ENCODE results near the gene SVIL.
A peak's percentile ranks its signal among the peaks of the same experiment; 100 is the strongest.
"Not testable (repeated sequence)": the region's sequence is repeated elsewhere in the genome, so short reads cannot be mapped to it uniquely, and the experiment has no call there.

Gene SVIL

DNA sequence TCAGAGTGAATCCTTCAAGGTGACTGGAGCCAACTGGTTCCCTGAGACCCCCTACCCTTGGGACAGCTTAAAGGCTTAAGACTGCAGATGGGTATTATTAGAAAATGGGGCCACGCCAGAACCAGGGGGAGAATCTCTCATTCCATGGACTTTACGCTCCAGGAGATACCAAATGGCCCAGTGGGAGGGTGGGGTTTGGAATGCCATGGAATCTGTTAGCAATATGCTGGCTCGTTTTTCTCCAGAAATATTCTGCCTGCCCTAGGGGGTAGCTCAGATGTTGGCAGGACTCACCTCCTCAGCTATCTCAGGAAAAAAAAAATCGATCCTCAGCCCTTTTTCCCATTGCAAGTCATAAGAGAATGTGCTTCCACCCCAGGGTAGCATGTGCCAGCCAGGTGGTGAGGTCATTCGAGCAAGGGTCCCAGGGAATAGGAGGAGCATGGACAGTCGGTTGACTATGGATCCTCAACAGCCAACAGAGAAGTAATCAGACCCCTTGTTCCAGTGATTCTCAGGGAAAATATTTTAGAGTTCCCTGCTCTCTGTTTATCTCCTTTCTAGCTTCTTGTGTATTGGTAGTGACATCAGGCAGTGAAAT, 22.9 kb downstream of the SVIL start:
- DNase-seq (ENCODE audit: low spot score): no peak
- no peak overlapping the region for H3K27ac ChIP-seq
- TF ChIP-seq, protein P1, sequence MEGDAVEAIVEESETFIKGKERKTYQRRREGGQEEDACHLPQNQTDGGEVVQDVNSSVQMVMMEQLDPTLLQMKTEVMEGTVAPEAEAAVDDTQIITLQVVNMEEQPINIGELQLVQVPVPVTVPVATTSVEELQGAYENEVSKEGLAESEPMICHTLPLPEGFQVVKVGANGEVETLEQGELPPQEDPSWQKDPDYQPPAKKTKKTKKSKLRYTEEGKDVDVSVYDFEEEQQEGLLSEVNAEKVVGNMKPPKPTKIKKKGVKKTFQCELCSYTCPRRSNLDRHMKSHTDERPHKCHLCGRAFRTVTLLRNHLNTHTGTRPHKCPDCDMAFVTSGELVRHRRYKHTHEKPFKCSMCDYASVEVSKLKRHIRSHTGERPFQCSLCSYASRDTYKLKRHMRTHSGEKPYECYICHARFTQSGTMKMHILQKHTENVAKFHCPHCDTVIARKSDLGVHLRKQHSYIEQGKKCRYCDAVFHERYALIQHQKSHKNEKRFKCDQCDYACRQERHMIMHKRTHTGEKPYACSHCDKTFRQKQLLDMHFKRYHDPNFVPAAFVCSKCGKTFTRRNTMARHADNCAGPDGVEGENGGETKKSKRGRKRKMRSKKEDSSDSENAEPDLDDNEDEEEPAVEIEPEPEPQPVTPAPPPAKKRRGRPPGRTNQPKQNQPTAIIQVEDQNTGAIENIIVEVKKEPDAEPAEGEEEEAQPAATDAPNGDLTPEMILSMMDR (conservative IDR thresholded peaks at IDR 0.05; ENCODE audit: low read depth): no peak
- POLR2A ChIA-PET (ENCODE audit: low non-redundant PET): no interaction called here
- CTCF ChIA-PET: interaction anchor here (0.7 kb wide), 1 partner anchor 71 kb away, joined by 4 read pairs; no protein-coding TSS in a partner anchor

GRCh38 chr10:29610876-29611647, 23.7 kb downstream of the SVIL start:
- DNase-seq (ENCODE audit: low spot score): no peak
- H3K27ac ChIP-seq: no peak overlapping the region
- CTCF ChIA-PET: no interaction called here
- POLR2A ChIA-PET (ENCODE audit: low non-redundant PET): no interaction called here
- TF ChIP-seq, protein P1 (conservative IDR thresholded peaks at IDR 0.05; ENCODE audit: low read depth): no peak

DNA sequence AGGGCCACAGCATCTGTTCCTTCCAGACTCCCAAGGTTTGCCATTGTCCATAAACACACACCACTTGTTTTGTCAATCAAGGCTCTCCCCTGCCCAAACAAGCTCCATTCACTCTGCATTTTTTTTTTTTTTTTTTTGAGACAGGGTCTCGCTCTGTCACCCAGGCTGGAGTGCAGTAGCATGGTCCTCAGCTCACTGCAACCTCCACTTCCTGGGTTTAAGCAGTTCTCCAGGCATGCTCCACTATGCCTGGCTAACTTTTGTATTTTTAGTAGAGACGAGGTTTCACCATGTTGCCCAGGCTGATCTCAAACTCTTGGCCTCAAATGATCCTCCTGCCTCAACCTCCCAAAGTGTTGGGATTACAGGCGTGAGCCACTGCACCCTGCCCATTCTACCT, 24.4 kb downstream of the SVIL start:
- H3K27ac ChIP-seq; DNase-seq (ENCODE audit: low spot score); CTCF ChIA-PET; POLR2A ChIA-PET (ENCODE audit: low non-redundant PET): not testable (repeated sequence)

DNA sequence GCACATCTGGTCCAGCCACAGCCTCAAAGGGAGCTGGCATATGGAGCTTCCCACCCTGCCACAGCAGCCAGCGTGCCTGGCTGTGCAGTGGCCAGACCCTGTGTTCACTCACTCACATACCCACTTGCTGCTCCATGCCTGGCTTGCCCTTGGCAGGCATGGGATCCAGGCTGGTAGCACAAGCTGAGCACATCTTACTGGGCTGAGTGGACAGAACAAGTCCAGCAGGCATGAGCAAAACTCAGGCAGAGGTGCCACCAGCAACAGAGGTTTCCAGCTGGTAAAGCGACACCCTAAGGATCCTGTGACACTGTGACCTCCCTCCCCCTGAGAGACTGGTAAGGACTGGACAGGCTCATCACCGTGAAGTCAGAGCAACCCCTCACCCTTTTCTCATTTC, 25.1 kb downstream of the SVIL start:
- H3K27ac ChIP-seq: no peak overlapping the region
- TF ChIP-seq, protein P1 (conservative IDR thresholded peaks at IDR 0.05; ENCODE audit: low read depth): no peak
- no peak for DNase-seq (ENCODE audit: low spot score)
- ChIA-PET CTCF (interaction anchor here (0.6 kb wide), 1 partner anchor 194 kb away, joined by 7 read pairs; no protein-coding TSS in a partner anchor), POLR2A (ENCODE audit: low non-redundant PET) (no interaction called here)

DNA sequence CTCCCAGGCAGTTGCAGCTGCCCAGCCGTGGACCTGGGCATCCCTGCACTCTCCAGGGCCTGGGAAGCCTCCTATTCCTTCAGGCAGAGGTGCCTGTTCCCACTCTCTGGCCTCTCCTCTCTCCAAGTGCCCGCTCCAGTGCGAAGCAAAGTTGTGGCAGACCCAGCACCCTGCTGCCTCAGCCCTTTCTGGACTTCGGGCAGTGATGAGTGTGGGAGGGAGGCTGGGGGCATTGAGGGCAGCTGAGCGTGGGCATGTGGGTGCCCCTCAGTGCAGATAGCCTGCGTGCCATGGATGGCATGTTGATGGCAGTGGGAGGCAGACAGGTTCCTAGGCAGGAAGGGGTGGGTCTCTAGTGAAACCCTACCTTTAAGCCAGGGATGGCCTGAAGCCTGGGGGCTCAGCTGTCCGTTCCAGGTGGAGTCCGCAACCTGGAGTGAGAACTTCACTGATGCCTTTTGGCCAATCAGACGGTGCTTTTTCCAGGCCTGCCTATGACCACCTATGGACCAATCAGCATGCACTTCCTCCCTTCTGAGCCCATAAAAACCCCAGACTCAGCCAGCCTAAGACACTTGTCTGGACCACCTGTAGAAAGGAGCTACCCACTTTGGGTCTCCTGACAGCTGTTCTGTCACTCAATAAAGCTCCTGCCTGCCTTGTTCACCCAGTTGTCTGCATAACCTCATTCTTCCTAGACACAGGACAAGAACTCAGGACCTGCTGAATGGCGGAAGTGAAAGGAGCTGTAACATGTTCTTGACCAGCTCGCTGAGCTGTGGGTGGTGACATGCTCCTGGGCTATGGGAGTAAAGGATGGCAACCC, 26.1 kb downstream of the SVIL start:
- DNase-seq (ENCODE audit: low spot score): no peak
- ChIA-PET POLR2A (ENCODE audit: low non-redundant PET) (no interaction called here), CTCF (interaction anchor here (0.6 to 1.0 kb wide), 2 partner anchors 10 to 15 kb away, joined by 3 read pairs; no protein-coding TSS in a partner anchor)
- TF ChIP-seq, protein P1 (conservative IDR thresholded peaks at IDR 0.05; ENCODE audit: low read depth): no peak
- peak overlapping the region; percentile 55 for H3K27ac ChIP-seq

GRCh38 chr10:29608062-29608461, 26.7 kb downstream of the SVIL start:
- peak overlapping the region; percentile 55 for H3K27ac ChIP-seq
- CTCF ChIA-PET: interaction anchor here (0.6 to 1.0 kb wide), 2 partner anchors 9 to 16 kb away, joined by 3 read pairs; no protein-coding TSS in a partner anchor
- TF ChIP-seq, protein P1 (conservative IDR thresholded peaks at IDR 0.05; ENCODE audit: low read depth): no peak
- no peak for DNase-seq (ENCODE audit: low spot score)
- POLR2A ChIA-PET (ENCODE audit: low non-redundant PET): no interaction called here
